ENCODE measurements around the gene LGALS12.
"Not testable (repeated sequence)": the region's sequence is repeated elsewhere in the genome, so short reads cannot be mapped to it uniquely, and the experiment has no call there.

Gene LGALS12

DNA sequence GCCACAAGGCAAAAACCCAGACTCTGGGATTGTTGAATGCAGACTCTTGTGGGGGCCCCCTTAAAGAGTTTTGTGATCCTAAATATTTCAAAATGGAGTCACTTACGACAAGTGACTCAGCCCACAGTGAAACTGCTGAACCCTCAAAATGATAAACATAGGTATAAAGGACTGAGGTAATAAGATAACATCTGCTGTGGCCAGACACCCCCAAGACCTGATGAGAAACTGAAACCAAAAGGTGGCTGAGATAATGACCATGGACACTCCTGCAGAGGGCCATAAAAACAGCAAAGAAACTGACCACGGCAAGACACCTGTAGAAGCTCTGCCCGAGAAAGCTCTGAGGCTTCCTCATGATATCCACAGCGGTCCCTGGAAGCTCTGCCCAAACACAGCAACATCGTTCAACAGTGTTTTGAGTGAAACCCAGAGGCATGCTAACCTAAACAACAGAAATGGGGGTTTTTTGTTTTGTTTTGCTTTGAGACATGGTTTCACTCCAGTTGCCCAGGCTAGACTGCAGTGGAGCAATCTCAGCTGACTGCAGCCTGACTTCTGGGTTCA, 29.1 kb downstream of the LGALS12 start:
- no peak for DNase-seq

GRCh38 chr11:63535734-63536133, 29.9 kb downstream of the LGALS12 start:
- no peak for DNase-seq

- peak in 1 of 4 experiments; percentile 9 for DNase-seq
These were observed 30.9 kb downstream of the LGALS12 start, which contains the start of gene PLAAT4 for GRCh38 chr11:63536669-63537292. Gene PLAAT4 (plus strand): TSS chr11:63536808. CDS start chr11:63536869, 61 bp downstream.

DNA sequence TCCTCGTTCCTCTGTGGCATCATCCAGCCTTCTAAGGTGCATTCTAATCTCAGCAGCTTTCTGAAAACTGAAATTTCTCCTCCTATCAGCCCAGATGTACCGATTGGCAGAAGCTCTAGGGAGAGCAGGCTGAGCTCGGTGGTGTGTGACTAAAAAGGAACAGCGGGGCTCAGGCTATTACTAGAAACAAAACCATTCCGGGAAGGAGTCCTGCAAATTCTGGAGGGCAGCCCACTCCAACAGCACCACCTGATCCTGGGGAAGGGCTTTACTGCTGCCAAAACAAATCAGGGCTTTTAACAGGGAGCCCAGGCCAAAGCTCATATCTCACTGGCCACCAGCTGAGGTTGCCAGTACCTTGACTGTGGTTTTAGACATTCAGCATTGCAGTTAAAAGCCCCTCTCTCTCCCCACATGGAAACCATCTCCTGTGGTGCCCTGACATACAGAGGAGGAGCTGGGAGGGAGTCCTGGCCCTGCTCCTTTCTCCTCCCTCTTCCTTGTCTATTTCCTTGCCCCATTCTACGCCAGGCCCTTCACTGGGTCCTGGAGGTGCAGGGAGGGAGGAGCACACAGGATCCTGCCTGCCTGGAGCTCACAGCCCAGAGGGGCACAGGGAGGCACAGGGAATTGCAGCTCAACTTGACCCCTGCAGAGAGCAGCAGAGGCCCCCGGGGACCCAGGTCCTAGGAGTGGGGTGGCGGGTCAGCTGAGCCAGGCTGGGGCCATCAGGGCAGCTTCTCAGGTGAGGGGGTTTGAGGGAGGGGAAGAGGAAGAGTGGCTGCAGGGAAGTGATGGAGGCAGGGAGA, 31.6 kb downstream of the LGALS12 start:
- DNase-seq = no peak

- not testable (repeated sequence) for DNase-seq
These were observed 36.6 kb downstream of the LGALS12 start for GRCh38 chr11:63542506-63542905.

DNA sequence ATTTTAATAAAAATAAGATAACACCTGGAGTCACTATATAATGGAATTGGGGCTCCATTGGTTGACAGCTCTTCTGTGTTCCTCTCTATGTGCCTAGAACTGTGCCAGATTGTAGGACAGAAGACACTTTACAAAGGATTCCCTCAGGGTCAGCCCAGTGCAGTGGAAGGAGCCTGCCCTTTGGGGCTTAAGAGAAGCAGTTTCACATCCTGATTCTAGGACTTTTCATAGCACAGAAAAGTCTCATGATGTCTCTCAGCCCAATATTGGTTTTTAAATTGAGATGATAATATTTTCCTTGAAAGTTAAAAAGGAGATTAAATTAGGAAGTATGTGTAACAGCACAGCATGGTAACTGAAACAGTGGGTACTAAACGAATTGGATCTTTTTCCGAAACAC, 37.8 kb downstream of the LGALS12 start:
- DNase-seq = no peak

DNA sequence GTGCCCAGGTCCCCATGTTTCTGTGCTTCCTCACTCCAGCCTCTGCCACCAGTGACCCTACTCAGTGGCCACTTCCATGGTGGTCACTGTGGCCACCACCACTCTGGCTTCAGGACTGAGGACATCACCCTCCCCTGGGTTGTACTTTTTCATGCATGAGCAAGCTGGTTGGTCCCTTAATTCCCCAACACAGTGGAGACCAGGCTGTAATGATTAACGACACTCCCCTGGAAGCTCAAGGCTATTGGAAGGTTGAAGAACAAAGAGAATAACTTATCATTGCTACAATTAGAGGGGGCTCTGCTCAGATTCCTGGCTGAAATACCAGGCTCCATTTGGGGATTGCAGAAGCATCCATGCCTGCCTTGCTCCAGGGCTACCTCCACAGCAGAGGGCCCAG, 41.2 kb downstream of the LGALS12 start:
- DNase-seq = no peak

GRCh38 chr11:63548178-63548577, 42.3 kb downstream of the LGALS12 start:
- DNase-seq = no peak

DNA sequence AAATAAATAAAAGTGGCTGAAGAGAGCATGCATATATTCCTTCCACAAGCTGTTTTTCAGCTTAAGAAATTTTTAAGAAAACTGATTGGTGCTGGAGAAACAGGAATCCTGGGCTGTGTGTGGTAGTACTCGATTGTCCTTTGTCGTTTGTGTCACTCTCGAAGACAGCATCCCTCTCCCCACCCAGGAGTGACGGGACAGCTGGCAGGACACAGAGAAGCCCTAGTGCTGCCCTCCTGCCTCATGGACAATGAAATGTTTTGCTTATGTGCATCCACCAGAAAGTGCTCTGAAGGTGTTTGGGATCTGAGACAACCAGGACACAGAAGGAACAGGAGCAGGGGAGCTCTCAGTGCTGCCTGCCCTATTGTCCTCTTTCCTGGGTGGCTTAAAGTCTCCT, 43.5 kb downstream of the LGALS12 start:
- DNase-seq = no peak

GRCh38 chr11:63550156-63550700, 44.3 kb downstream of the LGALS12 start:
- DNase-seq = not testable (repeated sequence)

- DNase-seq = no peak
These were observed 45.4 kb downstream of the LGALS12 start for GRCh38 chr11:63551091-63551888.

DNA sequence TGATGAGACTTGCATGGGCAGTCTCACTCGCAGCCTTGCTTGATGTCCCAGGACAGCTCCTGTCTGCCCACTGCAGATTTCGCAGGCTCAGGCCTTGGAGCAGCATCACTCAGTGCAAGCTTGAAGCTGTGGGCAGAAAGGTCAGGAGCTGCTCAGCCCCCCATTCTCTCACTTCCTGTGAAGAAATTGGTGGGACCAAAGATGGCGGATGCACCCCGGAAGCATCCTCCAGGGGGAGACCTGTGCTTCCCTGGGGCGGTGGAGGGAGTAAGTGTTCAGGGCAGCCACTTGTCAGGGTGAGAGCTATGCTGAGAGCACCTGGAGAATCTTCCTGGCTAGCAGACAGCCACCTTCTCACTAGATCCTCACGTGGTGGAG, 46.0 kb downstream of the LGALS12 start:
- DNase-seq = no peak

GRCh38 chr11:63552921-63553320, 47.0 kb downstream of the LGALS12 start:
- DNase-seq = no peak

GRCh38 chr11:63553759-63554158, 47.9 kb downstream of the LGALS12 start:
- peak in 1 of 4 experiments; percentile 33 for DNase-seq

GRCh38 chr11:63554877-63555223, 49.0 kb downstream of the LGALS12 start:
- DNase-seq = no peak

- DNase-seq = no peak
These were observed 50.6 kb downstream of the LGALS12 start for GRCh38 chr11:63556404-63557013.

DNA sequence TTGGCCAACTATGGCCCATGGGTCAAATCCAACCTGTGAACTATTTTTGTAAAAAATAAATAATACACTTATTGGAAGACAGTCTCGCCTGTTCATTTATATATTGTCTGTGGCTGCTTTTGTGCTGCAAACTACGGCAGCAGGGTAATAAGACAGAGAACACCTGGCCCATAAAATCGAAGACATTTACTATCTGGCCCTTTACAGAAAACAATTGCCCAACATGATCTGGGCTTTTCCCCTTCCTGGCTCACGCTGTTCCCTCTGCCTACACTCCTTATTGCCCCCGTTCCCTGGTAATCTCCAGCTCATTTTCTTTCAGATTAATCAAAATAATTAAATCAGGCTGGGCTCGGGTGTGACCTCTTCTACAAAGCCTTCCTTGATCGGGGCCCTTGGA, 51.7 kb downstream of the LGALS12 start:
- no peak for DNase-seq

DNA sequence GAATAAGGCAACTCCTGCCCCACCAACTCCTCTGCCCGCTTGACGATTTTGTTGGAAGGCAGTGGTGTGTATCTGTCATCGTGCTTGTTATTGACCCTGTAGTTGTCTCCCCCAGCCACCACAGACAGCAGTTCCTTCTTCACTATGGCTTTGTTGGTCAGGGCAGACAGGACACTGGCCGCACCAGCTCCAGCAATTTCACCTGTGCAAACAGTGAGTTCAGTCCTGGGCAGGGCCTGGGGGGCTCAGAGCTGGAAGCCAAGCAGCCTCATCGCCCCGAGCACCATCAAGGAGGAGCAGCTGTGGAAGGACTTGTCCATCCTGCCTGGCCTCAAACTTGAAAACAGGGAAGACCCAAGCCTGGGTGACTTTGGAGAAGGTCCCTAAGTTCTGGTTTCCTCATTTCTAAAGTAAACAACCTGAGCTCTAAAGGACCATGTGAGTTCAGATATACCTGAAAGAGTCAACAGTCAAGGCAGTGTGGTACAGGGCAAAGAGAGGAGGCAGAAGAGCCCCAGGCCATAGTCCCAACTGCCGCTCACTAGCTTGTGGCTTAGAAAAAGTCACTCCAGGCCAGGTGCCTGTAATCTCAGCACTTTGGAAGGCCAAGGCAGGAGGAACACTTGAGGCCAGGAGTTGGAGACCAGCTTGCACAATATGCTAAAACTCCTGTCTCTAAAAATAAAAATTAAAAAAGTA, 52.7 kb downstream of the LGALS12 start:
- DNase-seq = no peak

GRCh38 chr11:63560506-63561180, 54.8 kb downstream of the LGALS12 start:
- no peak for DNase-seq

DNA sequence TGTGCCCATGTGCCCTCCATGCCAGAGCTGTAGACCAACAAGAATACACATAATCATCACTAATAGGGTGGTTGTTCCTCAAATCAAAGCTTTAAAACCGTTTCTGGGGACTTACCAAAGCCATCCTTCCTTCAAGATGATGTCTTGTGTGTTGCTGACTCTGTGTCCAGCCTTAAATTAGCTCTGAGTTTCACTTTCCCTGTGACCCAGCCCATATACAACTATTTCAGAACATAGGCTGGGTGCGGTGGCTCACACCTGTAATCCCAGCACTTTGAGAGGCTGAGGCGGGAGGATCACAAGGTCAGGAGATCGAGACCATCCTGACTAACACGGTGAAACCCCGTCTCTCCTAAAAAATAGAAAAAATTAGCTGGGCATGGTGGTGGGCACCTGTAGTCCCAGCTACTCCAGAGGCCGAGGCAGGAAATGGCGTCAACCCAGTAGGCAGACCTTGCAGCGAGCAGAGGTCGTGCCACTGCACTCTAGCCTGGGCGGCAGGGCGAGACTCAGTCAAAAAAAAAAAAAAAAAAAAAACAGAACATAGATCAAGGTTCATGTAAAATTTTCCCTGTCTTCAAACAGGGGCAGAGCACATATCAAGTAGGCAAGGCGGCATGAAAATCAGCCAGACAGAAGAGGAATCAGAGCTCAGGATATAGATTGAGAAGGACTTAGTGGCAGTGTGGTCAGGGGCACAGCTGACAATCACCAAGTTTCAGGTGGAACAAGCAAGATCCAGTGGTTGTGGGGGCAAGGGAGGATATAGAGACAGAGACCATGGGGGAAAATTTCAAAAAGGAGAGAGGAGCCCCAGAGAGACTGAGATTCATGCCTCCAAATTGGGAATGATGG, 57.5 kb downstream of the LGALS12 start, which contains the start of gene PLAAT2:
PLAAT2 (minus strand) TSS at position 179 of the 855 bp plus-strand sequence; CDS start at position 124, 55 bp downstream.
- DNase-seq = no peak
